Heart right ventricle (tissue), 16 donors: ENCODE measurements around the gene MYH9. TPM values are rescaled to one million over a fixed set of nuclear protein-coding genes. Genes with fewer than 3 reads are reported as not detected.

Experiments
- ATAC-seq, 8 donors: fragments of 200-7000 bp; cut with Tn5 transposase; one replicate each; pipeline ENCODE4 v1.9.1; 2020; ENCODE audit warnings: mild to moderate bottlenecking in 8 of 8, moderate library complexity in 8 of 8, moderate number of reproducible peaks in 1 of 8
- DNase-seq, 2 donors: peaks; one replicate each; pipeline ENCODE4 v3.0.0-alpha.2; 2020
- H3K27ac ChIP-seq, 10 donors: fragments of 200-600 bp; sonication (generic) in 2 of 10; one replicate each; pipeline versions ENCODE4 v1.5.0 to v1.8.0; 2020 to 2022; ENCODE audit warnings: mild to moderate bottlenecking in 3 of 10
- H3K27me3 ChIP-seq, 7 donors: fragments of 200-600 bp; one replicate each; pipeline ENCODE4 v1.8.0; 2021 to 2022; ENCODE audit warnings: mild to moderate bottlenecking in 2 of 7
- H3K36me3 ChIP-seq, 9 donors: fragments of 200-600 bp; sonication (generic) in 1 of 9; one replicate each; pipeline versions ENCODE4 v1.5.0 to v1.8.0; 2020 to 2022; ENCODE audit warnings: mild to moderate bottlenecking in 2 of 9
- H3K4me1 ChIP-seq, 9 donors: fragments of 200-600 bp; sonication (generic) in 1 of 9; one replicate each; pipeline versions ENCODE4 v1.5.0 to v1.8.0; 2020 to 2022; ENCODE audit warnings: mild to moderate bottlenecking in 4 of 9
- H3K4me3 ChIP-seq, 10 donors: fragments of 200-600 bp; sonication (generic) in 2 of 10; one replicate each; pipeline versions ENCODE4 v1.5.0 to v1.8.0; 2020 to 2022; ENCODE audit warnings: mild to moderate bottlenecking in 7 of 10, moderate library complexity in 2 of 10
- H3K9me3 ChIP-seq, 11 donors: fragments of 200-600 bp in 10 of 11; sonication (generic) in 2 of 11; one replicate each; pipeline versions ENCODE4 v1.5.0 to v1.8.0; 2013 to 2022; ENCODE audit warnings: mild to moderate bottlenecking in 2 of 11, control low read depth in 1 of 11, moderate library complexity in 1 of 11
- CTCF ChIP-seq, 9 donors: fragments of 200-600 bp; sonication (generic) in 2 of 9; IDR thresholded peaks; one replicate each; pipeline versions ENCODE4 v1.5.0 to v1.8.0; 2021 to 2022; ENCODE audit warnings: antibody characterized with exemption in 9 of 9, mild to moderate bottlenecking in 5 of 9, moderate library complexity in 1 of 9
- WGBS, 2 donors: extraction: QIAGEN DNeasy Blood & Tissue Kit; methylation state at CpG; one replicate each; pipeline ENCODE4 v1.1.7; 2013; ENCODE audit warnings: inconsistent platforms in 1 of 2; 5-methylcytosine and 5-hydroxymethylcytosine counted together
- intact Hi-C, 10 donors: fragments of 100-400 bp; cut with DNase I; formaldehyde crosslinking; loops; one replicate each; pipeline versions ENCODE4 v1.11.1 to v1.14.2; 2022
- polyA plus RNA-seq, 2 donors: library from polyadenylated mRNA; stranded (reverse); fragments of 200-250 nt; gene quantifications; one replicate each; pipeline ENCODE4 v1.2.3, GENCODE V29; 2013
- total RNA-seq, 10 donors: library from RNA; stranded (reverse); fragmentation: NEBNext Ultra II Directional in 3 of 10; extraction: Animal tissue kit (Norgen Biotek cat#: 25700) in 3 of 10; gene quantifications; one replicate each; pipeline versions ENCODE4 v1.2.1 to v1.2.4, GENCODE V29; 2021 to 2023
- donor health status: Arrhythmogenic right ventricular cardiomyopathy.
- donor health status: ischemic (EF 13 %, LVEDD 7.1; RV severe dilation, severe dysfunction).
- donor health status: healthy with polysubstance abuse.
- donor health status: DM: no; HTN: yes; CAD: no.
- donor health status: DM: no; HTN: no; CAD: no.
- donor health status: ischemic (EF 25% LVEDD 6.9; RV normal size, moderate dysfunction).
- donor health status: ischemic (EF 25% LVEDD 5.7; RV mildly dilated, moderate dysfunction).
- donor health status: healthy.
- donor health status: DM: yes; HTN: yes; CAD: no.
- donor health status: Ischemic cardiomyopathy.
- donor health status: ischemic (EF 35%, LVEDD 5.7; RV mildly dilated, moderate dysfunction).
- donor health status: nonischemic (EF 11% LVEDD 7.7; RV severe dilation, severe dysfunction).
- donor health status: DM: yes; HTN: yes; CAD: no.
- donor health status: PGD.
- donor health status: ischemic (EF 29% LVEDD 5.4; RV normal size, mild dysfunction).
- donor health status: nonischemic (EF 23%, LVEDD 6.1; RV moderate dilation, normal function).

MYH9 gene
- total and polyA plus RNA-seq, 12 donors = 132 to 345 (median 189) TPM

GRCh38 chr22:36300396-36301212 lies 87.2 kb downstream of the MYH9 start:
- H3K4me3 ChIP-seq = no peak overlapping the region
- DNase-seq = no peak
- no peaks in the 10 kb centered on the region for H3K27me3 ChIP-seq
- ATAC-seq = no peak
- peak overlapping the region in 5 of 10 donors; percentile 7 to 47 (median 26) for H3K27ac ChIP-seq
- peaks cover 0 to 7% (median 0%) of the 10 kb centered on the region in 9 donors for H3K4me1 ChIP-seq
- peaks cover 50 to 100% (median 98%) of the 10 kb centered on the region in 9 donors for H3K36me3 ChIP-seq
- intact Hi-C loops = loop anchor here (1.0 to 5.0 kb wide), 4 partner anchors 170 to 172 kb away; no protein-coding TSS in a partner anchor
- WGBS, 2 donors = 93% methylated on average over 24 of the region's 24 CpGs
- TF ChIP-seq CTCF (IDR thresholded peaks at IDR 0.05) = no peak
- no peaks in the 10 kb centered on the region for H3K9me3 ChIP-seq

GRCh38 chr22:36299911-36300310 lies 87.9 kb downstream of the MYH9 start:
- no peak for TF ChIP-seq CTCF (IDR thresholded peaks at IDR 0.05)
- intact Hi-C loops = loop anchor here in 8 of 10 donors (2.0 to 5.0 kb wide), 3 partner anchors 171 to 173 kb away; no protein-coding TSS in a partner anchor
- WGBS, 2 donors = 89 to 90% methylated on average over 12 of the region's 12 CpGs

GRCh38 chr22:36299295-36299694 lies 88.5 kb downstream of the MYH9 start:
- no peak for ATAC-seq
- H3K4me3 ChIP-seq = no peak overlapping the region
- peaks cover 0 to 7% (median 0%) of the 10 kb centered on the region in 9 donors for H3K4me1 ChIP-seq
- WGBS, 2 donors = 83 to 89% methylated on average over 13 to 14 of the region's 14 CpGs
- peaks cover 48 to 100% (median 98%) of the 10 kb centered on the region in 9 donors for H3K36me3 ChIP-seq
- DNase-seq = no peak
- no peak overlapping the region for H3K27ac ChIP-seq
- no peaks in the 10 kb centered on the region for H3K9me3 ChIP-seq
- TF ChIP-seq CTCF (IDR thresholded peaks at IDR 0.05) = no peak
- no peaks in the 10 kb centered on the region for H3K27me3 ChIP-seq
- intact Hi-C loops = no loop called here

More at GRCh38 chr22:36299911-36300310, 87.9 kb downstream of the MYH9 start:
- Histone ChIP-seq H3K36me3 (peaks cover 50 to 100% (median 98%) of the 10 kb centered on the region in 9 donors), H3K27ac (peak overlapping the region in 2 of 10 donors; percentile 21 to 28), H3K27me3 (no peaks in the 10 kb centered on the region), H3K4me3 (no peak overlapping the region), H3K4me1 (peaks cover 0 to 7% (median 0%) of the 10 kb centered on the region in 9 donors), H3K9me3 (no peaks in the 10 kb centered on the region)
- ATAC-seq = no peak
- no peak for DNase-seq

- Histone ChIP-seq H3K27me3 (no peaks in the 10 kb centered on the region), H3K27ac (peak overlapping the region in 1 of 10 donors; percentile 10), H3K4me3 (no peak overlapping the region), H3K4me1 (peaks cover 0 to 7% (median 0%) of the 10 kb centered on the region in 9 donors), H3K36me3 (peaks cover 49 to 100% (median 98%) of the 10 kb centered on the region in 9 donors), H3K9me3 (no peaks in the 10 kb centered on the region)
- DNase-seq (no peak), ATAC-seq (no peak)
- no peak for TF ChIP-seq CTCF (IDR thresholded peaks at IDR 0.05)
- intact Hi-C loops = no loop called here
- WGBS, 2 donors = 92 to 93% methylated on average over 13 of the region's 13 CpGs
Observed at GRCh38 chr22:36298601-36299000, 89.2 kb downstream of the MYH9 start.
